GM20431 (cell line): ENCODE data around the gene MMS22L.

ENCODE experiments used
- in situ Hi-C: fragments of 300-500 bp; cut with MseI, MboI; formaldehyde crosslinking; loops from one replicate; pipeline ENCODE4 v1.15.0; 2020; ENCODE audit warnings: low sequenced_read_pairs; ENCODE audit not compliant: unreplicated experiment

The MMS22L gene, protein sequence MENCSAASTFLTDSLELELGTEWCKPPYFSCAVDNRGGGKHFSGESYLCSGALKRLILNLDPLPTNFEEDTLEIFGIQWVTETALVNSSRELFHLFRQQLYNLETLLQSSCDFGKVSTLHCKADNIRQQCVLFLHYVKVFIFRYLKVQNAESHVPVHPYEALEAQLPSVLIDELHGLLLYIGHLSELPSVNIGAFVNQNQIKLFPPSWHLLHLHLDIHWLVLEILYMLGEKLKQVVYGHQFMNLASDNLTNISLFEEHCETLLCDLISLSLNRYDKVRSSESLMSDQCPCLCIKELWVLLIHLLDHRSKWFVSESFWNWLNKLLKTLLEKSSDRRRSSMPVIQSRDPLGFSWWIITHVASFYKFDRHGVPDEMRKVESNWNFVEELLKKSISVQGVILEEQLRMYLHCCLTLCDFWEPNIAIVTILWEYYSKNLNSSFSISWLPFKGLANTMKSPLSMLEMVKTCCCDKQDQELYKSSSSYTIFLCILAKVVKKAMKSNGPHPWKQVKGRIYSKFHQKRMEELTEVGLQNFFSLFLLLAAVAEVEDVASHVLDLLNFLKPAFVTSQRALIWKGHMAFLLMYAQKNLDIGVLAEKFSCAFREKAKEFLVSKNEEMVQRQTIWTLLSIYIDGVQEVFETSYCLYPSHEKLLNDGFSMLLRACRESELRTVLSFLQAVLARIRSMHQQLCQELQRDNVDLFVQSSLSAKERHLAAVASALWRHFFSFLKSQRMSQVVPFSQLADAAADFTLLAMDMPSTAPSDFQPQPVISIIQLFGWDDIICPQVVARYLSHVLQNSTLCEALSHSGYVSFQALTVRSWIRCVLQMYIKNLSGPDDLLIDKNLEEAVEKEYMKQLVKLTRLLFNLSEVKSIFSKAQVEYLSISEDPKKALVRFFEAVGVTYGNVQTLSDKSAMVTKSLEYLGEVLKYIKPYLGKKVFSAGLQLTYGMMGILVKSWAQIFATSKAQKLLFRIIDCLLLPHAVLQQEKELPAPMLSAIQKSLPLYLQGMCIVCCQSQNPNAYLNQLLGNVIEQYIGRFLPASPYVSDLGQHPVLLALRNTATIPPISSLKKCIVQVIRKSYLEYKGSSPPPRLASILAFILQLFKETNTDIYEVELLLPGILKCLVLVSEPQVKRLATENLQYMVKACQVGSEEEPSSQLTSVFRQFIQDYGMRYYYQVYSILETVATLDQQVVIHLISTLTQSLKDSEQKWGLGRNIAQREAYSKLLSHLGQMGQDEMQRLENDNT

GRCh38 chr6:97282726-97283617 is at the start of gene MMS22L:
MMS22L (minus strand) TSS chr6:97283216; CDS start chr6:97282477, 739 bp downstream.
- in situ Hi-C loops, result no loop called here

- in situ Hi-C loops, result no loop called here
Measured at GRCh38 chr6:97322811-97323210, 39.8 kb upstream of the MMS22L start.

DNA sequence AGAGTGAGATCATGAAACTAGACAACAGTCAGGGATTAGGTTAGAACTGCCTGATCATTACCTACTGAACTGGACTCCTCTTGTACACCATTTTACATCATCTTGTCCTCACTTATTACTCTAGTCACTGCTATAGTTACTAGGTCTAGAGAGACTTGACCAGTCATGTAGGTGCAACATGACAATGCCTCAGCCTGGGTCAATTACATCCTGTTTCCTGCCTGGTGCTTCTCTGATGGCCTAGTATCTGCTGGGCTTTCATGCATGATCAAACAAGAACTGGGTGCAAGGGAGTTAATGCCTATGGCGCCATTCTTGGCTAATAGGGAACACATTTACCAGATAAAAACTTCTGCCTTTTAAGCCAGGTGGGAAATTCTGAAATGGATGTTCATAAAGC is 39.2 kb upstream of the MMS22L start:
- in situ Hi-C loops, result no loop called here

GRCh38 chr6:97316978-97317377 is 34.0 kb upstream of the MMS22L start:
- in situ Hi-C loops, result no loop called here

GRCh38 chr6:97312241-97312640 is 29.2 kb upstream of the MMS22L start:
- in situ Hi-C loops, result no loop called here

GRCh38 chr6:97306544-97307320 is 23.7 kb upstream of the MMS22L start:
- in situ Hi-C loops, result no loop called here

GRCh38 chr6:97305414-97306066 is 22.5 kb upstream of the MMS22L start:
- in situ Hi-C loops, result no loop called here

- in situ Hi-C loops, result no loop called here
Measured at GRCh38 chr6:97304701-97305100, 21.7 kb upstream of the MMS22L start.

DNA sequence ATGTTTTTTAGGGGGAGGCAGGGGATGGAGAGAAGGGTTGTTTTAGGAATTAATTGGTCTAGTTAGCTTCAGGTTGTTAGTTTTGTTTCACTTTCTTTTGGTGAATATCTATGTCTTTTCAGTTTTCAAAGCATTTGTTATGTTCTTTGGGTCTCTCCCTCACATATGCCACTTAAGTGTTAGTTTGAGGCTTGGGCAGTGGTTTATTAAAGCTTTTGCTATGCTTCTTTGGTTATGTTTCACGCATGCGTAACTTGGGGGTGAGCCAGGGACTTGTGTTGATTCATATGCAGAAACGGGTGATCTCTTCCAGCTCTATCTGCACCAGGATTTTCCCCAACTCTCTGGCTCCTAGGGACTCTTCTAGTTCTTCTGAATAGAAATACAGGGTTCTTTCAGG is 11.4 kb upstream of the MMS22L start:
- in situ Hi-C loops, result no loop called here

DNA sequence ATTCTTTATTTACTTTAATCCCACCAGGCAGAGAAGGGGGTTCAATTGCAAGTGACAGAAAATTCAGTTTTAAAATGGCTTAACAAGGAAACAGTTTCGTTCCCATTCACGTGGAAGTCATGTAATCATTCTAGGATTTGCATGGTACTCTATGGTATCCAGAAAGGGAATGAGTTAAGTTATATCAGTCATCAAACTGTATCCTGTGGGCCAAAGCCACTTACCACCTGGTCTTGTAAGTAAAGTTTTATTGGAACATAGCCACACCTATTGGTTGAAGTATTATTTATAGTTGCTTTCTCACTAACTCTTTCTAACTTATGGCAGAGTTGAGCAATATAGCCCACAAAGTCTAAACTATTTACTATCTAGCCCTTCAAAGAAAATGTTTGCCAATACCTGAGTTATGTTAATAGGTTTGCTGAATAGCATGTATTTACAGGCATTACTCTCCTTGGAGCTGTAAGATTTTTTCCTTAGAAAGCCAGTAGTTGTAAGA is 10.2 kb upstream of the MMS22L start:
- in situ Hi-C loops, result no loop called here

DNA sequence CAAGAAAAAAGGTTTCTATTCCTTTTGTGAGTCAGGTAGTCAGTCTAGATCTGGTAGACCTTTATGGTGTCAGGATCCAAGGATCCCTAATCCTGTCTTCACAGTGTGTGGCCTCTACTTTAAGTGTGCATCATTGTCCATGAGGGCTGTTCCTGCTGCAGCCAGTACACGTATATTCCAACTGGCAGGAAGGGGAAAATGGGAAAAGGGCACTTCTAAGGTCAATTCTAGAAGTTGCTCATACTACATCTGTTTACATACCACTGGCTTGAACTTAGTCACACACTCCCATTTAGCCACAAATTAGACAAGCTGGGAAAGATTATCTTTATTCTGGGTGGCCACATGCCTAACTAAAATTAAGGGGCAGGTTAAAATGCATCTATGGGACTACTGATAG is 9.7 kb upstream of the MMS22L start:
- in situ Hi-C loops, result no loop called here

DNA sequence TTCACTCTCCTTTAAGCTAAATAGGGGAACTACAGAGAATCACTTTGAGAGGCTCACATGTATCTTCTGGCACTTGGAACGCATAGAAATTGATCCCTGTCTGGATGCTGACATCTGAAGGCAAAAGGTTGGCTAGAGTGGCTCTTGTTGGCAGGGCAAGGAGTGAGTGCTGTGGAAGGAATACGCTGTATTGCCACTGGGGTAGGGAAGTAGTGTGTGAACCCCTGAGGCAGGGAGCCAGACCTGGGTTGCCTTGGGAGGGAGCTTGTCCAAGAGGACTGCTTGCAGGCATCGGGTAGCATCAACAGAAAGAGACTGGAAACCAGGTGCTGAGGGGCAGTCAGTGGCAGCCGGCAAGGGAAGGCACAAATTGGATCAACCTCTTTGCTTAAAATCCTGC is 8.9 kb upstream of the MMS22L start:
- in situ Hi-C loops, result no loop called here

- in situ Hi-C loops, result no loop called here
Measured at GRCh38 chr6:97289332-97289731, 6.3 kb upstream of the MMS22L start.

DNA sequence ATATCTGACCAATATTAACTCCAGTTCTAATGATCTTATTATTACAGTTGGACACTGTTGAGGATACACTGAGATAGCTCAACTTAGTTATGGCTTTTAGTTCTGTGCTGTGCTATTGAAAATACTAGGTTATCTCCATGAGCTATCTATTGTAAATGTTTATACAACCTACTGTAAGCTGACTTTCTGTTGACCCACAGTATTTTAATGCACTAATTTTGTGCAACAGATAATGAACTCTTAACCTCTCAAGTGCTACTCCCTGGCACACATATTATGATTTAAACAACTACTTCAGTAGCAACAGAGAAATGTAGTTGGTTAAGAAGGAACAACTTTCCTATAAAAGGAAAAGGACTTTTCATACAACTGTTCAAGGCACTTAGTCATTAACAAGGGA is 5.2 kb upstream of the MMS22L start:
- in situ Hi-C loops, result no loop called here

- in situ Hi-C loops, result no loop called here
Measured at GRCh38 chr6:97282238-97282725, 734 bp downstream of the MMS22L start.

DNA sequence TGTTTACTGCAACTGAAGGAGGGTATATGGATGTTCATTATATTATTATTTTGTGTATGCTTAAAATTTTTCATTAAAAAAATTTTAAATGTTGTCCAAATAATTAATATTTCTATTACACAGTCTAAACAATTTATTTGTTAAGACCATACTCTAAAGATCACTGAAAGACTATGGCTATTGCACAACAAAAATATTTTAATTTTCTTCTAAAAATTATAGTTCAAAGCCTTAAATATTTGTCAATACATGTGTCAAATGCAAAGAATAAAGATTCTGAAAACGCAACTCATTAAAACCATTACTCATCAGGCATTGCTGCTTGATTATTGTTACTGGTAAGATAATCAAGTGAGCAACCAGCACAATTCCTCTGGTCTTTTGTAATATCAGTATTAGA is 2.2 kb downstream of the MMS22L start:
- in situ Hi-C loops, result no loop called here

DNA sequence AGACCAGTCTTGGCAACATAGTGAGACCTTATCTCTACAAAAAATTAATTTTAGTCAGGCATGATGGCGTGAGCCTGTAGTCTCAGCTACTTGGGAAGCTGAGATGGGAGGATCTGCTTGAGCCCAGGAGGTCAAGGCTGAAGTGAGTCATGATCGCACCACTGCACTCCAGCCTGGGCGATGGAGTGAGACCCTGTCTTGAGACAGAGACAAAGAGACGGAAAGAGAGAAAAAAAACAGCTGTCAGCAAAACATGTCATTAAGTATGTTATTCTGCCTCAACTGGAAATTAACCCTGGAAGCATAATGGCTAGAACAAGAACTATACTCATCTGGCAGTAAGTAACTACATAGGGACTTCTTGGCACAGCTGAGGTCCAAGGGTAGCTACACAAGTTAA is 7.2 kb downstream of the MMS22L start:
- in situ Hi-C loops, result no loop called here

GRCh38 chr6:97269821-97270220 is 13.2 kb downstream of the MMS22L start:
- in situ Hi-C loops, result no loop called here
